Amniotic stem cell (primary cell): ENCODE data around the gene B3GALT5.
A peak's percentile ranks its signal among the peaks of the same experiment; 100 is the strongest.

ENCODE experiments used
- DNase-seq: peaks from one replicate; lab custom pipeline; 2025; lab: John Stamatoyannopoulos, UW

Gene B3GALT5

DNA sequence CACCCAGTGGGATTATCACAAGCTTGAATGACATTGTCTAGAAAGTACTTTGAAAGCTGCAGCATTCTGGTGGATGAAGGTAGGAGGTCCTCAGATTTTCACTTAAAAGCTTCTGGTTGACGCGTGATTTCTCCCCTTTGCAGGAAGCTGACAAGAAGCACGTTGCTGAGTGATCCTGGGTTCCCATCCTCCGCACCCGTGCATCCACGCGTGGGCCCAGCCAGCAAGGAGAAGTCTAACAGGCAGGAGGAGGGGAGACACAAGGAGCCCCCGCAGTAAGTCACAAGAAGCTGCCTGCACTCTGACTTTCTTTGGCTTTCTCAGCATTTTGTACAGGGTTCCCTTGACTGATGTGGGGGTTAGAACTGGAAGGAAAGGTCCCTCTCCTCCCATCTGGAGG is 7.8 kb upstream of the B3GALT5 start:
- no peak for DNase-seq

- no peak for DNase-seq
Measured at GRCh38 chr21:39610703-39611102, 2.0 kb upstream of the B3GALT5 start.

- DNase-seq: no peak
Measured at GRCh38 chr21:39611551-39612190, 1.1 kb upstream of the B3GALT5 start.

- no peak for DNase-seq
Measured at GRCh38 chr21:39613041-39613934, 548 bp downstream of the B3GALT5 start.

DNA sequence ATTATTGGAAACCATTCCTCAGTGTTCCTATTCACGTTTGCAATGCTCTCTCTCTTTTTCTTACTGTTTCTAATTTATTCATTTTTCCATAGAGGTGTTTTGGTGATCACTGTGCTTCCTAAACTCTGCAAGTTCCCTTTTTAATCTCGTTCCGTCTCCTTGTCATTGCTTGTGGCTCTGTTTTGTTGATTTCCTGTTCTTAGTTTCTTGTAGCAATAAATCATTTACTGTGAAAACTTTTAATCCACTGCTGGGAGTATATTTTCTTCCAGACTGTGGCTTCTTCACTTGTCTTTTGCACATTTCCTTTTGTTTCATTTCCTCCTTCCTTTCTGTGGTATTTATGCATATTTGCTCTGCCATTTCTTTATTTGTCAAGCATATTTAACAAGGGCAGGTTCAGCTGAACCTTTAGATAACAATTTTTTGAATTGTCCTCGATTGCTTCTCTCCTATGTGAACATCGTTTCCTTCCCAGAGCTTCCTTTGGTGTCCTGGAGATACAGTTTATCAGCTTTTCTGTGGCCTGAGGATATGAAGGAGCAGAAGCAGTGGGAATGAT is 3.6 kb downstream of the B3GALT5 start:
- no peak for DNase-seq

DNA sequence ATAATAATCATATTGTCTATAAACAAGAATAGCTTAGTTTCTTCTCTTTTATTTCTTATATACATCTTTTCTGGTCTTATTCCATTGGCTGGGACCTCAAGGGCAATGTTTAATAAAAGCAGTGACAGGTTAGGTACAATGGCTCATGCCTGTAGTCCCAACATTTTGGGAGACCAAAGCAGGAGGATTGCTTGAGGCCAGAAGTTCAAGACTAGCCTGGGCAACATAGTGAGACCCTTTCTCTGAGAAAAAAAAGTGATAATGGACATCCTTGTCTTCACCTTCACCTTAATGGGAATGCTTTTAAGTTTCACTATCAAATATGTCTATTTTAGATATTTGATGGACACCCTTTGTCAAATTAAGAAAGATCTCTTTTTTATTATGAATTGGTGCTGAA is 8.1 kb downstream of the B3GALT5 start:
- DNase-seq: no peak

DNA sequence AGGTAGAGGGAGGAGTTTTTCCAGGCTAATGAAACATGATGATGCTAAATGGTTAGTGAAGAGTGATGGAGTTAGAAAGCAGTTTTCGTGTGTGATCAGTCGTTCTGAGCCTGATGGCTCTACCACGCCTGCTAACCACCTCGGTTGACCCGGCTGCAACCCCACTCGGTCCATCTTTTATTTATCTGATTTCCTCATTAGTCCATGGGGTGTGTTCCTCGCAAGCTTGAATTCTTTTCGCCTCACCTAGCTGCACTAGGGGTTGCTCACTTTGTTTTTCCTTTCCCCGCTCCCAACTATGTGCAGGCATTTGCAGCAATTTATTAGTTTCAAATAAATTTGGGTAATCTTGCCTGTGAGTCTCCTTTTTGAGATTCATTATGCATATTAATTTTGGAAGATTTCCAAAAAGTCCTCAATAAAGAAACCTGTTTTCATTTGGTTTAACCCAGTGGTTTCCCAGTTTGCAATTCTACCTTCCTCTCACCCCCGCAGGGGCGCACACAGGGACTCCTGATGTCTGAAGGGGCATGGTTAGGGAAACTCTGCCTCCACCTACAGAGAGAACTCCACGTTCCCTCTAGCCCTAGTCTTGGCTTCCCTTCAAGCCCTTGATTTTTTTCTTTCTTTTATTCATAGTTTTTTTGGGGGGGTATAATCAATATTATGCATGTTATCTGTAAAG is 12.6 kb downstream of the B3GALT5 start:
- DNase-seq: no peak

DNA sequence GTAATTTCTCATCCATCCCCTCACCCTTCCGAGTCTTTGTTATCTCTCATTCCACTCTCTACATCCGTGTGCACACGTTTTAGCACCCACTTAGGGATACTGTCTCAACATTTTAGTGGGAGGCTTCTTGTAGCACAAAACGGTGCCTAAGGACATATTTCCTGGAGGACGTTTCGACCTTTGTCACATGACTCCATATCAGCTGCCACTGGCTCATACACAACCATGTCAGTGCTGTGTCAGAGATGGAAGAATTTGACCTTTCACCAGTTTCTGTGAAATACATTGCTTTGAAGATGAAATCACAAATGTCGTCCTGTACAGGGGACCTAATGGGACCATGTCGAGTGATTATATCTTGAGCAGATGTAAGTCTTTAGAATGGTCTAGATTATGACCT is 15.6 kb downstream of the B3GALT5 start:
- no peak for DNase-seq

DNA sequence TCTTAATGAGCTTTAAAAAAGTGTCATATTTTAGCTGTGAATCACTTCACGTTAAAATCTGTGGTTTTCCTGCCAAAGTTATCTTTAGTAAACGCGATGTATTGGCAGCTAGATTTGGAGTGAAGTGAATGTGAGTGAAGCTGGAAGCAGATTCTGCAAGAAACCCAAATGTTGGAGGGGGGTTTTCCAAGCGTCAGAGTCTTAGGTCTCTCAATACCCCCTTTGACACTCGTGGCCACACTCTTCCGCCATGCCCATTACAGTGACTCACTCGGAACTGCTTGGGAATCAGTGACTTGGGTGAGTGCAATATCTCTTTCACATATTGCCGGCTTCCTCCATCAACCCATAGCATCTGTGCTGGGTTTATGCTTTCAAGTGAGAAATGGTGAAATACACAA is 17.5 kb downstream of the B3GALT5 start:
- DNase-seq: no peak

- DNase-seq: no peak
Measured at GRCh38 chr21:39630827-39631226, 18.1 kb downstream of the B3GALT5 start.

- DNase-seq: no peak
Measured at GRCh38 chr21:39631842-39632562, 19.3 kb downstream of the B3GALT5 start.

GRCh38 chr21:39632796-39633442 is 20.2 kb downstream of the B3GALT5 start:
- DNase-seq: no peak

DNA sequence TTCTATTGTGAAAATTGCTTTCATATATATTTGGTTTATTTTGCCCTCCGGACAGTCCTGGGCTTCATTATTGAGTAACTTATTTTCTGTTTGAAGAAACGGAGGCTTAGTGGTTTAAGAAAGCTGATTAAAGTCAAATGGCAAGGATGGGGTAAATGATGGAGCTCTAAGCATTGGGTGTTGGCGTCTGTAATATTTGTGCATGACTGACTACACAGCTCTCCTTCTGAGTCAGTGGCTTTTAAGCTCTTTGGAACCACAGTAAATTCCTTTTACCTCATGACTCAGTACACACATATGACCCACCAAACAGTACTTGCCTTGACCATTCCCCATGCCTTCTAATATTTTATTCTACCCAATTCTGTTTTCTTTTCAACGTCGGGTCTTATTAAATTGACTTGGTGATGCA is 21.0 kb downstream of the B3GALT5 start:
- DNase-seq: peak; percentile 84

GRCh38 chr21:39634507-39634906 is 21.8 kb downstream of the B3GALT5 start:
- no peak for DNase-seq

DNA sequence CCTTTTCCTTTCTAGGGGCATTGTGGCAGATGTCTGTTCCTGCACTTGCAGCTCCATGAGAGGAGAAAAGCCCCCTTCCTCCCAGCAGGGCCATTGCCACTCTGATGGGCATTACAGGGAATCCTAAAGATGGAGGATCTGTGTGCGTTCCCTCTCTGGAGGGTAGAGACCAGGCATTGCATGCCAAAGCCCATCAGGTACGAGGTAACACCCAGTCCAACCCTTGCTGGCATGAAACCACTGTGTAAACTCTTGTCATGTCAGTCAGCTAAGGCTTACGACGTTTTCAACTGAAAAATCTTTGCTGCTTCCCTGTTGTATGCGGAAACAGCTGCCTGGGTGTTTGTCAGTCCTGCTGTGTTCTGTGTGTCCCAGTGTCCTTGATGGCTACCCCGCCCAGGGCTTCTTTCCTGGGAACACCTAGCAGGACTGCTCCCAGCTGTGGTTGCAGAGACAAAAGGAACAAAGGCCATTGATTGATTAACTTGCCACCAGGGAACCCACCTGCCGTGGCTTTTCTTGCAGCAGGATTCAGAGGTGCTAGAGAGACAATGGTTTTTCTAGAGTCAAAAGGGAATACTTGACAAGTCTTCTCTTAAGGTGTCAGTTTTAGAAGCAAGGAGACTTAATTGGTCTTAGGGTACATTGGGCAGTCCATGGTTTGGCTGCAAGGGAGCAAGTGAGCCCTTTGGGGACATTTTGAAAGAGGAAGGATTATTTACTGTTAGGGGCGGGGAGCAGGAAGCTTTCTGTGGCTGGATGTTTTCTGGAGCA is 24.6 kb downstream of the B3GALT5 start:
- DNase-seq: no peak

GRCh38 chr21:39637971-39638240 is 25.2 kb downstream of the B3GALT5 start:
- no peak for DNase-seq

- no peak for DNase-seq
Measured at GRCh38 chr21:39638281-39638680, 25.5 kb downstream of the B3GALT5 start.

- DNase-seq: no peak
Measured at GRCh38 chr21:39640754-39641153, 28.0 kb downstream of the B3GALT5 start.

DNA sequence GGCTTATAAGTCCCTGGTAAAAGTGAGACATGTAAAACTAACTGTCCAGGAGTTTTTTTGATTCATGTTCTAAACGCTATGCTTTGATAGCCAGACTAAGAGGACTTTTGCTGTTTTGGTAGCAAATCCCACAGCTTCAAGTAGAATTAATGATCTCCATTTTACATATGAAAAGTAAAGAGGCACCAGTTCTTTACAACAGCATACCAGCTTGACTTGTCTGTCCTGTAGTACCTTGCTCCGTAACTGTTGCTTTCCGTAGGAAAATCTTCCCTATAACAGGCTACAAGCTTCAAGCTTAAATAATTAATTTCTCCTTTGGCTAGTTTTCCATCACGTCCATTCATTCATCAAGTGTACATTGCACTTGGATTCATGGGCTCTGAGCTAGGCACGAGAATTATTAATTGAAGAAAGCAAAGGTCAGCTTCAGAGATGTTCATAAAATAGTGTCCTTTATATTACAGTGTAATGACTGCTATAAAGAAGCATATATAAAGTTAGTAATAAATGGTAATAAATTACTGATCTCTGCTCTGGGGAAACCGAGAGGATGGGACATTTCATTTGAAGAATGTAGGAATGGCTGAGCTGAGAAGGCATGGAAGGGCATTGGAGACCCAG is 29.2 kb downstream of the B3GALT5 start:
- DNase-seq: no peak

DNA sequence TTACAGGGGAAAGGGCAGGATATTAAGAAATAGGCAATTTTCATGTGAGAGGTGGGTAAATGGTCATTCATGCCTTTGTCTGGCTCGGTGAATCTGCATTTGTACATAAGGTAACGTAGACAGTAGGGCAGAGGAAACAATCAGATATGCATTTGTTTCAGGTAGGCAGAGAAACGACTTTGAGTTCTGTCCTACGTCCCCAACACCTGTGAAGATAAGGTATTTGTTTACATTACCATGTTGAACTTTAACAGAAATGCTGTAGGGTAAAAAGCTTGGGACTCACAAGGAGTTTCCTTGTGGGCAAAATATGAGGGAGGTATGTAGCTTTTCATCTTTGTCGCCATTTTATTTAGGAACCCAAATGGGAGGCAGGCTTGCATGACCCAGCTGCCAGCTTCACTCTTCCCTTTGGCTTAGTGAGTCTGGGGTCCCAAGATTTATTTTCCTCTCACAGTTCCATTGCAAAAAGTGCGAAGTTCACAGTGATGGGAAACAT is 31.4 kb downstream of the B3GALT5 start:
- DNase-seq: no peak
